ENCODE measurements around the gene ARAP3.

The ARAP3 gene

DNA sequence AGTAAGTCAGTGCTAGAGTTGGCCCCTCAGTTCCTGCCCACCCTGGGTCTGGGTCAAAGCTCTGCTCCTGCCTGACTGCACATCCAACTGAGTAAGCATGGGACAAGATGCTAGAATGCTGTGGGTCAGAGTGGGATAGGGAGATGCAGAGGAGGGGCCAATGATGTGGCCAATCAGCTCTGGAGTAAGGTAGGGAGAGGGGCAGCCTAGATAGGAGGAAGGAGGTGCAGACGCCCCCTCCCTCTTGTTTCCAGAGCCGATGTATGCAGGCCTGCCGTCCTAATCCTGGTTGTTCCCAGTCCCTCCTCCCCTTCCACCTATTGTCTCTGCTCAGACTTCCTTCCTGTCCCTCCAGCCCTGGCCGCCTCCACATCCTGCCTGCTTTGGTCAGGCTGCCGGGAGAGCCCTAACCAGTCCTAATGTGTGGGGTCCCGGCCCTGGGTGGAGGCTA lies 1.3 kb downstream of the ARAP3 start:
- ATAC-seq (ENCODE audit: insufficient read depth, low read depth) (no peak), DNase-seq (no peak)
- no peaks in the 10 kb centered on the region for H4K20me1 ChIP-seq (ENCODE audit: insufficient read depth, low read length)
- no peak overlapping the region for H3K27ac ChIP-seq (ENCODE audit: low read length)
- H3K36me3 ChIP-seq (ENCODE audit: insufficient read depth, low read length), result no peaks in the 10 kb centered on the region
- H3K9ac ChIP-seq (ENCODE audit: low read depth, low read length), result no peak overlapping the region
- H3K9me3 ChIP-seq (ENCODE audit: insufficient read depth, low read length, severe bottlenecking), result no peaks in the 10 kb centered on the region
- H2AFZ ChIP-seq (ENCODE audit: low read depth, low read length), result no peak overlapping the region
- no peaks in the 10 kb centered on the region for H3K4me1 ChIP-seq (ENCODE audit: insufficient read depth, low read length)
- TF ChIP-seq EZH2 (IDR thresholded peaks at IDR 0.05; ENCODE audit: borderline replicate concordance, low read depth, low read length, severe bottlenecking), result no peak
- no peak for TF ChIP-seq CTCF (IDR thresholded peaks at IDR 0.05; ENCODE audit: borderline replicate concordance, extremely low read depth, low read length, poor library complexity, severe bottlenecking)
- H3K4me2 ChIP-seq (ENCODE audit: insufficient read depth, low read length), result no peak overlapping the region
- no peaks in the 10 kb centered on the region for H3K79me2 ChIP-seq (ENCODE audit: insufficient read depth, low read length)
- H3K4me3 ChIP-seq (ENCODE audit: low read depth in 1 of 2, low read length in 2 of 2), result no peak overlapping the region
- H3K27me3 ChIP-seq (ENCODE audit: insufficient read depth, low read length, poor library complexity), result no peaks in the 10 kb centered on the region

GRCh38 chr5:141680178-141680577 lies 1.9 kb downstream of the ARAP3 start:
- ATAC-seq (ENCODE audit: insufficient read depth, low read depth) (no peak), DNase-seq (no peak)
- Histone ChIP-seq H3K4me2 (ENCODE audit: insufficient read depth, low read length) (no peak overlapping the region), H4K20me1 (ENCODE audit: insufficient read depth, low read length) (no peaks in the 10 kb centered on the region), H3K9ac (ENCODE audit: low read depth, low read length) (no peak overlapping the region), H3K4me1 (ENCODE audit: insufficient read depth, low read length) (no peaks in the 10 kb centered on the region), H3K36me3 (ENCODE audit: insufficient read depth, low read length) (no peaks in the 10 kb centered on the region), H3K4me3 (ENCODE audit: low read depth in 1 of 2, low read length in 2 of 2) (no peak overlapping the region), H3K27ac (ENCODE audit: low read length) (no peak overlapping the region), H3K9me3 (ENCODE audit: insufficient read depth, low read length, severe bottlenecking) (no peaks in the 10 kb centered on the region), H3K79me2 (ENCODE audit: insufficient read depth, low read length) (no peaks in the 10 kb centered on the region), H3K27me3 (ENCODE audit: insufficient read depth, low read length, poor library complexity) (no peaks in the 10 kb centered on the region), H2AFZ (ENCODE audit: low read depth, low read length) (no peak overlapping the region)
- TF ChIP-seq CTCF (IDR thresholded peaks at IDR 0.05; ENCODE audit: borderline replicate concordance, extremely low read depth, low read length, poor library complexity, severe bottlenecking) (no peak), EZH2 (IDR thresholded peaks at IDR 0.05; ENCODE audit: borderline replicate concordance, low read depth, low read length, severe bottlenecking) (no peak)

DNA sequence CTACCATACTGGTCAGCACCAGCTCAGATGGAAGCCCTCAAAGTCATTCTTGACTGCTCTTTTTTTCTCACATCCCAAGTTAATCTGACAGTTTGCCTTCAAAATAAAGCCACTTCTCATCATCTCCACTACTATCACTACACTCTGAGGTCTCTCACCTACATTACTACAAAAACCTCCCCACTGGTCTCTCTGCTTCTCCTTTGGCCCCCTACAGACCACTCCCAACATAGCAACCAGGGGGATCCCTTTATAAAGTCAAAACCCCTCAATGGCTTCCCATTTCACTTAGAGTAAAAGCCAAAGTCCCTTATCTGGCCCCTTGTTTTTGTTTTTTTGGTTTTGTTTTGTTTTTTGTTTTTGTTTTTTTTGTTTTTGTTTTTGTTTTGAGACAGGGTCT lies 4.6 kb downstream of the ARAP3 start:
- H3K4me1 ChIP-seq (ENCODE audit: insufficient read depth, low read length), result no peaks in the 10 kb centered on the region
- no peak overlapping the region for H3K27ac ChIP-seq (ENCODE audit: low read length)
- ATAC-seq (ENCODE audit: insufficient read depth, low read depth) (peak; percentile 66; the same call in 2 of the 3 replicates), DNase-seq (peak; percentile 30)
- no peak overlapping the region for H3K4me2 ChIP-seq (ENCODE audit: insufficient read depth, low read length)
- no peaks in the 10 kb centered on the region for H3K9me3 ChIP-seq (ENCODE audit: insufficient read depth, low read length, severe bottlenecking)
- TF ChIP-seq EZH2 (IDR thresholded peaks at IDR 0.05; ENCODE audit: borderline replicate concordance, low read depth, low read length, severe bottlenecking) (no peak), CTCF (IDR thresholded peaks at IDR 0.05; ENCODE audit: borderline replicate concordance, extremely low read depth, low read length, poor library complexity, severe bottlenecking) (peak; percentile 41)
- H3K9ac ChIP-seq (ENCODE audit: low read depth, low read length), result no peak overlapping the region
- H2AFZ ChIP-seq (ENCODE audit: low read depth, low read length), result no peak overlapping the region
- H3K79me2 ChIP-seq (ENCODE audit: insufficient read depth, low read length), result no peaks in the 10 kb centered on the region
- H3K4me3 ChIP-seq (ENCODE audit: low read depth in 1 of 2, low read length in 2 of 2), result no peak overlapping the region
- H3K27me3 ChIP-seq (ENCODE audit: insufficient read depth, low read length, poor library complexity), result no peaks in the 10 kb centered on the region
- H4K20me1 ChIP-seq (ENCODE audit: insufficient read depth, low read length), result no peaks in the 10 kb centered on the region
- no peaks in the 10 kb centered on the region for H3K36me3 ChIP-seq (ENCODE audit: insufficient read depth, low read length)

- ATAC-seq (ENCODE audit: insufficient read depth, low read depth), result no peak
- Histone ChIP-seq H3K9ac (ENCODE audit: low read depth, low read length) (no peak overlapping the region), H3K9me3 (ENCODE audit: insufficient read depth, low read length, severe bottlenecking) (no peaks in the 10 kb centered on the region), H3K27ac (ENCODE audit: low read length) (no peak overlapping the region), H3K79me2 (ENCODE audit: insufficient read depth, low read length) (no peaks in the 10 kb centered on the region), H2AFZ (ENCODE audit: low read depth, low read length) (no peak overlapping the region), H3K4me2 (ENCODE audit: insufficient read depth, low read length) (no peak overlapping the region), H4K20me1 (ENCODE audit: insufficient read depth, low read length) (no peaks in the 10 kb centered on the region), H3K4me1 (ENCODE audit: insufficient read depth, low read length) (no peaks in the 10 kb centered on the region), H3K36me3 (ENCODE audit: insufficient read depth, low read length) (no peaks in the 10 kb centered on the region), H3K4me3 (ENCODE audit: low read depth in 1 of 2, low read length in 2 of 2) (no peak overlapping the region), H3K27me3 (ENCODE audit: insufficient read depth, low read length, poor library complexity) (no peaks in the 10 kb centered on the region)
- no peak for DNase-seq
- TF ChIP-seq EZH2 (IDR thresholded peaks at IDR 0.05; ENCODE audit: borderline replicate concordance, low read depth, low read length, severe bottlenecking) (no peak), CTCF (IDR thresholded peaks at IDR 0.05; ENCODE audit: borderline replicate concordance, extremely low read depth, low read length, poor library complexity, severe bottlenecking) (no peak)
Measured at GRCh38 chr5:141675672-141676071, 6.4 kb downstream of the ARAP3 start.

Data from DND-41 (cell line).